GM19035 (cell line): ENCODE results near the gene SUSD6.
A peak's percentile ranks its signal among the peaks of the same experiment; 100 is the strongest.
"Not testable (repeated sequence)": the region's sequence is repeated elsewhere in the genome, so short reads cannot be mapped to it uniquely, and the experiment has no call there.

ENCODE experiments used
- ATAC-seq: cut with Tn5 transposase; IDR thresholded peaks from one replicate; pipeline ENCODE4 v1.9.1; 2021; ENCODE audit not compliant: unreplicated experiment

SUSD6 gene

DNA sequence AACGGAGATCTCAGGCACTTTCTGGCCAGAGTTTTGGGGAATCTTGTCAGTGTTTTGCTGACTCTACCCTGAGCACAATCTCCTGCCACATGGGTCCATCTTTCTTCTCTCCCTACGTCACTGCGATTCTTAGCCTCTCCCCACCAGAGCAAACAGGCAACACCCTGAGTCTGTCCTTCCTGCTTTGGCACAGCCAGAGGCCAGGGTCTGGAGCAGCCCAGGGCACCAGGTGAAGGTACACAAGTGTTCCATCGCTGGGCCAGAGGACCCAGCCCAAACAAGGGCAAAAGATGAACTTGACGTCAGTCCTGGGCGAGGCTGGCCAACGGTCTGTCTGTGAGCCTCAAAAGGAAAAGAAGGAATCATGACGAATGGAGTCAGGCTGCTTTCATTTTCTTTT is 24.0 kb upstream of the SUSD6 start:
- no peak for ATAC-seq

DNA sequence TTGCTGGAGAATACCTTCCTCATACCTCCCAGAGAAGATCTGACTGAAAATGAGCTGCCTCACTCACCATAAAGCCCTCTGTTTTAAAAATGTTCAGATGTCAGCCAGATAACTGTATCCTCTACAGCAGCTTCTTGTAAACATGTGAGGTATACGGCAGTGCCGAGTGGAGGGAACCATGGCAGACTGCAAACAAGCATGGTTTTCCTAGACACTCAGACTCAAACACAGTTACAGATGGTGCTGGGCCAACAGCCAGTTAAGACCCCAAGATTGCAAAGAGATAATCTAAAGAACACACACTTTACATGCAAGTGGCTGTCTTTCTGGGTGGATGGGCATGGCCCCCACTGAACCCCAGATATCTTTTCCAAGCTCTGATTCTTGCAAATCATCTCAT is 20.1 kb upstream of the SUSD6 start:
- ATAC-seq = no peak

DNA sequence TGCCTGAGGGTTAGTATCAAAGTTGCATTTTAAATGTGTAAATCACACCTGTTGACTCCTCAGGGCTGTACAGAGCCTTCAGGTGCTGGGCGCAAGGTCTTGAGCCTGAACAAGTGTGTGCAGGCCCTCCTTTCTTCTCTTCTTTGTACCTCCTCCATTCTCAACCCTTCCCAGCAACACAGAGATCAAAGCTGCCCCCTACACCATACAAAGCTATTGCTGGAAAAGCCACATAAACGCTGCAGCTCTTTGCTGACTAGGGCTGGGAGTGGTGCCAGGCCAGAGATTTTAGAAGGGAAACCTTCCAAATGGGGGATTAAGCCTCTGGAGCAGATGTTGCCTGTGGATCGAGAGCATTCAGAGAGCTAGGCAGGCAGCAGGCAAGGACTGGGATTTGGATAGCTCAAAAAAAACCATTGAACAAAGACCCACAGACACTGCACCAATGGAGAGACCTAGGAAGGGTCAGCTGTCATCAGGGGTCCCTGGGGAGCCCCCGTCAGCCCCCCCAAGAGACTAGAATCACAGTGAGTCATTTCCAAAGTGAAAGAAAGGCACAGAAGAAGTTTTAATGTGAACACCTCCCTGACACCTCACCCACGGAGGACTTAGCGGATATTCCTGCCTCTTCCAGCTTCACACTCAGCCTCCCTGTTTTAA is 18.2 kb upstream of the SUSD6 start:
- no peak for ATAC-seq

DNA sequence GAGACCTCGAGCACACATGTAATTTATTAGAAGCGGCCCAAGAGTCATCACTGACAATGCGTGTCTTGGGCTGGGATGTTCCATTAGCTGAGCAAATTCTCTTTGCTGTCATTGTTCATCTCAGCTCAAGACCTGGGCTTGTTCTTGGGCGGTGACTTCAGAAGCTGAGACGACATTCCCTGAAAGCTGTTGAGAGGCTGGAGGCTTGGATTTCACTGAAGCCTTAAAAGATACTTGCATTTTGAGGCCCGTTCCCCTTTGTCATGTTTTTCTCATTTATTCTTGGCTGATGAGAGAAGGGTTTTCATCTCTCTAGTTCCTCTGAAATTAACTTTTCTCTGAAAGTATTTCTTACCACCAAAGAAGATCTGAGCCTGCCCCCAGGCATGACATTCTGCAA is 16.6 kb upstream of the SUSD6 start:
- no peak for ATAC-seq

DNA sequence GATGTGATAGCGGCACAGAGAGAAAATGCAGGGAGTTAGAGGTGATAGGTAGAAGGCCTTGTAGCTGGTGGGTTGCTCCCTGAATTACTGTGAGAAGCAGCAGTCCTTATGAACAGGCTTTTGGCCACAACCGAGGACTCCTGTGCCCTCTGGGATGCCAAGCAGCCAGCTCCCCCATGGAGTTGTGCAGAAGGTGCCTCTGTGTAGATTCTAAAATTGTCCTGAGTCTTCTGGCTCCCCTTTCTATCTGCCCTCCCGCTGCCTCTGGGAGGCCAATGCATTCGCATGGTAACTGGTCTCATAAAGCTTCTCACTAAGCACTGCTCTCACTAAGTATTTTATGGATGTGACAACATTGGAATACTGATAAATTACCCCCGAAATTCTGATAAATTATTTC is 16.1 kb upstream of the SUSD6 start:
- no peak for ATAC-seq

DNA sequence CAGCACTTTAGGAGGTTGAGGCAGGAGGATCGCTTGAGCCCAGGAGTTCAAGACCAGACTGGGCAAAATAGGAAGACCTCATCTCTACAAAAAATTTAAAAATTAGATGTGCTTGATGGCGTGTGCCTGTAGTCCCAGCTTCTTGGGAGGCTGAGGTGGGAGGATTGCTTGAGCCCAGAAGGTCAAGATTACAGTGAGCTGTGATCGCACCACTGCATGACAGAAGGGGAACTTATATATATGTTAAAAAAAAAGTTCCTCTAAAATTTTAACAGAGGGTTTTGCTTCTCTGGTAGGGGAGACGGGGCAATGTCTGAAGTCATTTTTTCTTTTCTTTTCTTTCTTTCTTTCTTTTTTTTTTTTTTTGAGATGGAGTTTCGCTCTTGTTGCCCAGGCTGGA is 12.0 kb upstream of the SUSD6 start:
- ATAC-seq = not testable (repeated sequence)

DNA sequence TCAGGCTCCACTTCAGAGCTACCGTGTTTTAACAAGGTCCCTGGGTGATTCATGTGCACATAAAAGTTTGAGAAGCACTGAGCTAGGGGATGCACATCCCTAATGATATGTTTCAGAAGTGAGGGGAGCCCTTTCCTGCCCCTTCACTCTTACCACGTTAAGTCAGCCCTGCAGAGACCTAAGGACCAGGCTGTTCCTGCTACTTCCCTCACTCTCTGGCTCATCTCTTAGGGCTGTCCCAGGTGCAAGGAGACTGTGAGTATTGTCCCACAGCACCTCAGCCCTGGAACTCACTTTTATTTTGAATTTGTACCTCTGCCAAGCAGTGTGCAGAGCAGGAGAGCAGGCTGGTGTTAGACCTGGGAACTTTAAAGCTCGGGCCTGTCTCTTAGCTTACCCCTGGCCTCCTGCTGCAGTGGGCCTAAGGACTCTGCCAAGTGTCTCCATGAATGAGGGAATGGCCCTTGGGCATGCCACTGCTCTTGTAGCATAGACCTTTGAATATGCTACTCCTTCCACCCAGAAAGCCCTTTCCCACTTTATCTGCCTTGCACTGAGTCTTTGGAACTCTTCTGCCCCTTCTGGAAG is 11.0 kb upstream of the SUSD6 start:
- ATAC-seq = no peak

DNA sequence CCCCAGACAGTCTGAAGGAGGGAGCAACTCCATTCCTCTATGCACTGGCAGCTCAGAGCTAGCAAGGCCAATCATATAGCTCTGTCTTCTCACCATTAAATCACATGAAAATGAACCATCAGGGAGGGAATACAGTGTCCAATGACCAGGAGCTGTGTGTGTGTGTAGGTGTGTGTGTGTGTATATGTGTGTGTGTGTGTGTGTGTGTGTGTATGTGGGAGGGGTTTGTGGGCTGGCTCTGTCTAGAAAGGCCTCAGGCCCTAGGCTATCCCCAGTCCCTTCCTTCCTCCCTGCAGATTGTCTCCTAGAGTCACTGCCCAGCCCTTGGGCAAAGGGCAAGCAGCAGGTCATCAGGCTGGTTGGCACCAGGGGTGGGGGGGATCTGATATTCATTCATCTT is 5.7 kb upstream of the SUSD6 start:
- no peak for ATAC-seq

DNA sequence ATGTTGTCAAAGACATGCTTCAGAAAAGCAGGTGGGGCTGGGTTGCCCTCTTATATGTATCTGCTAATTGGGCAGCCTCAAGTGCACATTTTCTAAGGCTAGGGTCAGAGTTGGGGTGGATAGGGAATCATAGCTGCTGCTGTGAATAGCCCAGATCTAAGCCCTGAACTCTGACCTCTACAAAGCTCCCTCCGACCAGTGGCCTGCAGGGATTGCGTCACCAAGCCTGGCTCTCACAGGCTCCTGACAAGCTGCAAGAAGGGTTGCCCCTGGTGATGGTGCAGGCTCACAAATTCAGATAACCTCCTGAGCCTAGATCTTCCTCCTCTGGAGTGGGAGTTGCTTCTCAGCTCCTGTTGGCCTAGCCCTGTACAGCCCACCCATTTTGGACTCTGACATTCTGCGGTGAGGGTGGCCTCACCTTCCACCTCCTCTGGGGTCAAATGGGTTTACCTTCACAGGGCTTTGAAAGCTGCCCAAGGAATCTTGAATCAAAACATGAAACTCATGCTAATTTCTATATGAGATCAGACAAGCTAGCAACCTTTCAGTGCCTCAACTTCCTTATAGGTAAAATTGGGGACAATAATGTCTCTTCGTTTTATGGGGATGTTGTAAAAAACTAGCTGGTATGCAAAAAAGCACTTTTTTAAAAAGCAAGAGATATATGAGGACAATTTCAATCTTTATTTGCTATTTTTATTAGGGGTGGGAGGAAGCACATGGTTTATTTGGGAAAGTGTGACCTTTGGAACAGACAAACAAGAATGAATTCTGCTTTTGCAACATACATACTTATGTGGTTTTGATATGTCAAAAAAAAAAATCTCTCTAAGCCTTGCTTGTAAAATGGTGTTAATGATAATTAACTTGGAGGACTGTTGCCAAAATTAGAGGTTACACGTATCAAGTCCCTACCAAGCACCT is 4.9 kb upstream of the SUSD6 start:
- ATAC-seq = no peak

DNA sequence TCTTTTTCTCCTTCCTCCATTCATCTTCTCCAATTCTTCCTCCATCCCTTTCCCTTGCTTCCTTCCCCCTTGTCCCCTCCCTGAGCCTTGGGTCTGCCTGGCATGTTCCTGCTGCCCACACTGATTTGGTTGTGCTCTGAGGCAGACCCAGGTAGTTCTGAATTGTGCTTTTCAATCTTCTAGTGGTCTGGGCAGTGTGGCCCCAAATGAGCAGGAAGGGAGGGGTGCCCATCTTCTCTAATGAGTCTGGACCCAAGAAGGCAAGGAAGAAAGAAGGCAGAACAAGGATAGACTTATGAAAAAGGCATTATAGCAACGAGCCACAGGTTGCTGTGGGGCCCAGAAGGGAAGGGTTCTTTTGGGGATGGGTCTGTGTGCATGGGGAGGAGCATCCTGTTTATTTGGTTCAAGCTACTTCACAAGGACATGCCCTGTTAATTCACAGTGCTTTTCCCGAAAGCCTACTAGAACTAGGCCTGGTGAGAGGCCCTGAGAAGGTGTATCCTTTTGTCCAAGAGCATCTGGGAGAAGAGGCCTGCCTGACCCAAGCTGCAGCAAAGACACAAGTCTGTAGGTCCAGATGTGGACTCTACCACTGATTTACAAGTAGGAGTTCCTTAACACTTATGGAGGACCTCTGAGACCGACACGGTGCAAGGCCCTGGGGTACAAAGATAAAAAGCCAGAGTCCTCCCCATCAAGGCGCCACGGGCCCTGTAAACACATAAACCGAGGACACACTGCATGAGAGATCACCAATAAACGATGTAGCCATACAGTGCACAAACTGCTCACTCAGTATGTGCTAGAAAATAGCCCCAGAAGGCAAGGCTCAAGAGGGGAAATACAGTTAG is 1.1 kb upstream of the SUSD6 start:
- no peak for ATAC-seq

DNA sequence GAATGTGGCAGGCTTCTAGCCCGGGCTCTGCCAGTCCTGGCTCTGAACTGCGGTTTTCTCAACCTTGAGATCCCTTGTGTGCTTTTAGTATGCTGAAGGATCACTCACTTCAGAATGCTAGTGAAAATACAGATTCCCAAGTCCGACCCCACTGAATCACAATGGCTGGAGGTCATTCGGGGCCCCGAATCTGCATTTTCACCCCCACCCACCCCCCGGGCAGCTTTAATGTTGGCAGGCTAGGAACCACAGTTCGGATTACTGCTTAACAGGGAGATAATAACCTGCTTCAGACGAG is 573 bp upstream of the SUSD6 start:
- no peak for ATAC-seq

DNA sequence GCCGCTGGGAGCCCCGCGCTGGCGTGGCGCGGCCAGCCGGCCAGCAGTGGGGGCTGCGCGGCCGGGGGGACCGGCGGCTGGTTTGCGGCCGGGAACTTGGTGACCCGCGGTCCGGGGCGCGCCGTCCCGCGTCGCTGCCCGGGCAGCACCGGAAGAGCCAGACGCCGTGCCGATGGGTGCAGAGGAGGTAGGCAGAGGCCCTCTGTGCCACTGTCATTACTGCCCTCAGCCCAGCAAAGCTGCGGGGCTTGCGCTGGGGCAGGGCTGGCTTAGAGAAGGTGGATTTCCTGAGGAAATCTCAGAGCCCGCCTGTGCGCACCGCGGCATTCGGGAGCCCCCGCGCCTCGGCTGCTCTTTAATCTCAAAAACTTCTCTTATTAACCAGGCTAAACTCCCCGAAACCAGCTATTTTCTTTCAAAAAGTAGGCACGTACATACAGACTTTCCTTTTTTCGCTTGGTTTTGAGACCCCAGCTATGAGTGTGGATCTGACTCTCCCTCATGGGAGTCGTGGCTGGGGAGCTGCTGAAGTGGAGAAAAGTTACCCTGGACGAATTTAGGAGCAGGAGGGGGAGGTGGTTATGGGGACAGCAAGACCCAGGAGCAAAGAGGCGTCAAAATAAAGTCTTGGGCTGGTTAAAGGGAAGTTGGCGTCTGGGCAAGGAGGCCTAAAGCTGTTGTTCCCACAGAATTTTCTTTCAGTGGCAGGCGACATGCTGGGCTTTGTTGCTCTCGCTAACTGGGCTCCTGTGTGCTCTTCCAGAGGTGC is 802 bp downstream of the SUSD6 start:
- peak; percentile 13 for ATAC-seq

DNA sequence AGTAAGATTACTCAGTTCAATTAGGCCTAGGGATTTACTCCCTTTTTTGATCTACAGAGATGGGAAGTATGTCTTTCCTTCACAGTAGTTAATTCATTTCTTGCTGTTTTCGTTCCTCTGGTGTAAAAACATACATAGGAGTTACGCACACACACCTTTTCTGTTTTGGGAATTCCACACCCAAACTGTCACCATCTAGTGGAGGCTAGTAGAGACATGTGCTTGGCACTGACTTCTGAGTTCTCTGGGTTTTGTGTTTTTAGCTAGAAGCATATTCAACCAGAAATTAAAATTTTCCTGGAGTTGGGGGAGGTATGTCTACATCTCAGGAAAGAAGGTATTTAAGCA is 1.4 kb downstream of the SUSD6 start:
- no peak for ATAC-seq

DNA sequence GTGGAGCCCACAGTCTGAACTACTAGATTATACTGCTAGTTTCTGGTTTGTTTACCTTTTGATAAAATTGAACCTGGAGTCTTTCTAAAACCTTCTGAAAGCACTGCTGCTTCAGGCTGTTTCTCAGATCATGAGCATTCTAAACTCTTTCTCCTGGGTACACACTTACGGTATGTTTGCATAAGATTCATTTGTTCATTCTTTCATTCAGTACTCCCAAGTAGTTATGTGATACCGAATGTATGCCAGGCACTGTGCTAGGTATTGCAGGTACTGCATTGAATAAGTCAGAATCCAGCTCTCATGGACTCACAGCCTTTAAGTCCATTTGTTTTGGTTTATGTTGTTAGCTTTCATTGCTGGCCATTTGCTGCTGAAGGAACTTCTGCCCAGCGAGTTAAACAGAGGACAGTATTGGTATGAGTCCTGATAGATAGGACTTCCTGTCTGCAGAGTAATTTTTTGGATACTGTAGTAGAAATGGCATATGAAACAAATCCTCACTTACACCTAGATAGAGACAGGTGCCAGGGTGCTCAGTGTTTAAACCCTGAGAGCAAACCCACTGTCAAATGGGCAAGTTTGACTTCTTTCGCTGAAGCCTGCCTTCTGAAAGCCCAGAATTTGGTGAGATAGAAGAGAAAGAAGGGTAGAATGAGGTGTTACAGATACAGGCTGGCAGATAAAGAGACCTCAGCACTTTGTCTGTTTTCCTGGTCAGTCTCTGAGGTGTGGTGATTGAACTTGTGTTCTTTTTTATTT is 2.1 kb downstream of the SUSD6 start:
- no peak for ATAC-seq

DNA sequence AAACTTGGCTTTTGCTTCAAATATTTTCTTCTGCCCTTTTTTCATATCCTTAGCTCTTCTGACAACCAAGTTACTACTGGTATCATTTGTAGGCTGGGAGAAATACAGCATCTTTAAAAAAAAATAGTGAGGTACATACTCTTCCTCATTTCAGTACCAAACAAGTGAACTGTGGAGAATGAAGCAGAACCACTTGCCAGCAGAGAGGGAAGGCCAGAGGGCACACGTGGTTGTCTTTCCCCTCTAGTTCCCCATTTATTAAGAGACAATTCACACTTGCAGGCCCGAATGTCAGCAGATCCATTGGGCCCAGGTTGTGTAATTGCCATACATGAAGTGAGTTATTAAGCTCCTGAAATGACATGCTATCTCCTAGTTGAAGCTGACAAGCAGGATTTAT is 3.2 kb downstream of the SUSD6 start:
- no peak for ATAC-seq

DNA sequence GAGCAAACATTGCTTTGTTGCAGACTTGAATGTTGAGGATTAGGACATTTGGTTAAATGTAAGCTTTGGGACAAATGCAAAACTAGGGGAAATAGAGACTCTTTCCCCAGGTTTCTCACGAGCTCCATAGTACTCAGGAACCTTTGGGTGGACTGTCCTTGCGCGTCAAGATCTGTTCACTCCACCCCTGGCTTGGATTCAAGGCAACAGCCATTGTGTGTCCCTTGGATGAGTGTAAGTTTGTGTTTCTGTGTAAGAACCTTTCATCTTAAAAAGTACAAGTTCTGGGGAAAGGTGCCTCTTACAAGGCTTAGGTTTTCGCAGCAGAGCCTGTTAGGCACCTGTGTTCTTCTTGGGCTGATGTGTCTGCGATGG is 3.7 kb downstream of the SUSD6 start:
- no peak for ATAC-seq

DNA sequence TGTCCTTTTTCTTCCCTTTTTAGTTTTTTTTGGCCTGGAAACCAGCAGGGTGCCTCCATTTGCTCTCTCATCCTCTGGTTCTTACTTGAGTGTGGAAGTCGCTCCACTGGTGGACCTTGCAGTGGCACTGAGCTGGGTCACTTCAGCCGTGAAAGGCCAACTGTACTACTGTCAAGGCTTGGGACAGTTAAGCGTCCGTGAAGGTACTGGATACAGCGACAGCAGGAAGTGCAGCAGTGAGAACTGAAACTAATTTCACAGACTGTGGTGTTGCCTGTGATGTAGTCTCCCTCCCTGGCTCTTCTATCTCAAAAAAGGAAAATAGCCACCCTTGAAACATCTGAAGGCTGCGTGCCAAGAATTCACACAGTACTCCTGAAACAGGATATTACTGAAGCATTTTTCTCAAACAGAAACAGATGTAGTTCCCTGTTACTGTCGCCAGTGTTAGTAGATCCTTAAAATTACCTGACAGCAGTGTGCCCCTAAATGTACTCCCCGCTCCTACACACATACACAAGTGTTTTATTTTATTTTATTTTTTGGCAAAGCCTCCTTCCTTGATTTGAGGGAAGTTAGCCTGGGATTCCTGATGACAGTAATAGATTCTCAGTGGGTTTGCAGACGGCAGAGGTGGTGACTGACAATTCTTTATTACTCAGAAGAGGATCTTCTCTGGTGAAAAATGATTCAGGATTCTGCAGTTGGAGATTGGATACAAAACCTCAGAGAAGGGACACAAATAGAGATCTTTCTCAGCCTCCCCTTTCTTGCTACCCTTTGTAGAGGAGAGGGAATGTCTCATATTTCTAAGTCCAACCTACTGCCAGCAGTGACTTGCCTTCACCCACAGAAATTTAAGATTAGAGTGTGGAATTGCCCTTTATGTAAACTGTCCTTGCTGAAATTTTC is 4.4 kb downstream of the SUSD6 start:
- ATAC-seq = peak; percentile 47

DNA sequence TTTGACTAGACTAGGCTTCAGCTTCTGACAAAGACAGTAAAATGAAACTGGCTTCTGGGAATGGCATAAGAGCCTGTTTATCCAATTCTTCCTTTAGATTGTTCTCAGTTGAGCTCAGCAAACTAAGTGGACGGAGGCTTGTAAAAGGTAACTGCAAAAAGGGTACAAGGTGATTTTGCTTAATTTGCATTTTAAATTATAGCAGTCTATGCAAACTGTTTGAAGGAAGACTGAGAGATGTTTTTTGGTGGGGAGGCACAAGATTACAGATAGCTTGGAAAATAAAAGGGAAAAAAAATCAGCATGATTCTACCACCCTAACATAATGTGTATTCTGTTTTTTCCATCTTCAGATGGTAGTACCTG is 5.0 kb downstream of the SUSD6 start:
- ATAC-seq = no peak

DNA sequence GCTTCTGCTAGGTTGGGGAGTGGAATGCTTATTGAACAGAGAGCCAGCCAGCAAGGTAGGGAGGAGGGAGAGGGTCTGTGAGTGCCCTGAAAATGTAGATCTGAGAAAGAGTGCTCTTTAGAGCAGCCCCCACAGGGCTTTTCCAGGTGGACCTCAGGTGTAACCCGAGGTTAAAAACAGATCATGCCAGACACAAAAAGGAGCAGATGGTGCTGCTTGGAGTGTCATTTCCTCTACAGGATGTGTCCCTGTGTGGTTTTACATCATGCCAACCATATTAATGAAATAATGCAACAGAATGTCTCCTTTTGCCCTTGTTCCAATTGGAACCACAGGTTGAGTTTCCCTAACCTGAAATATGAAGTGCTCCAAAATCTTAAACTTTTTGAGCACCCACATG is 6.4 kb downstream of the SUSD6 start:
- ATAC-seq = no peak
